22Rv1 (cell line): ENCODE data around the gene PTPRD.

ENCODE experiments used
- CTCF ChIP-seq: fragments of 450-650 bp; IDR thresholded peaks from 2 replicates; pipeline ENCODE4 v1.5.1; 2017; ENCODE audit warnings: mild to moderate bottlenecking
- ZFX ChIP-seq: fragments of 450-650 bp; IDR thresholded peaks from 2 replicates; pipeline ENCODE4 v1.6.1; 2017; ENCODE audit warnings: antibody characterized with exemption, borderline replicate concordance

GRCh38 chr9:8844549-8844948, 1768.3 kb downstream of the PTPRD start:
- TF ChIP-seq CTCF (no peak), ZFX (no peak)
